ENCODE data around the gene CDC42BPB.

CDC42BPB gene

DNA sequence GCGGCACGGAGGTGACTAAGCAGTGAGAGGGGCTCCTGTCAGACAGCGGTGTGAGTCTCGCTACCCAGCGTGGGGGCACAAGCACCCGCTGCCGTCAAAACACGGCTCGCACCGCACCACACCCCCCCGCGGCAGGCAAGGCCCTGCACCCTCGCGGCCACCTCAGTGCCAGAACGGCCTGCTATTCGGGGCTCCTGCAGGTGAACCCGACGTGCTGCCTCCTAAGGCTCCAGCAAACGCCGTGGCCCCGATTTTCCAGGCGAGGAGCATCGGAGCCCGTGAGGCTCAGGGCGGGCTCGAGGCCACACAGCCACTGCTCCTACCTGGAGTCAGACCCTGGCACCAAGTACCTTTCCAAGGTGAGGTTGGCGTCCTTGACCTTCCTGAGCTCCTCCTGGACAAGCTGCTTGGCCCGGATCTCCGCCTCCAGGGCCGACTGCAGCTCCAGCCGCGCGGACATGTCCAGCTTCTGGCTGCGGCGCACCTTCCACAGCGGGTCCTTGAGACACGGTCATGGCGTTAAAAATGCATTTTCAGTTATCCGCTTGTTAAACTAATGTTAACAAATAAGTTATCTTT lies 93.1 kb downstream of the CDC42BPB start:
- no peak for DNase-seq

DNA sequence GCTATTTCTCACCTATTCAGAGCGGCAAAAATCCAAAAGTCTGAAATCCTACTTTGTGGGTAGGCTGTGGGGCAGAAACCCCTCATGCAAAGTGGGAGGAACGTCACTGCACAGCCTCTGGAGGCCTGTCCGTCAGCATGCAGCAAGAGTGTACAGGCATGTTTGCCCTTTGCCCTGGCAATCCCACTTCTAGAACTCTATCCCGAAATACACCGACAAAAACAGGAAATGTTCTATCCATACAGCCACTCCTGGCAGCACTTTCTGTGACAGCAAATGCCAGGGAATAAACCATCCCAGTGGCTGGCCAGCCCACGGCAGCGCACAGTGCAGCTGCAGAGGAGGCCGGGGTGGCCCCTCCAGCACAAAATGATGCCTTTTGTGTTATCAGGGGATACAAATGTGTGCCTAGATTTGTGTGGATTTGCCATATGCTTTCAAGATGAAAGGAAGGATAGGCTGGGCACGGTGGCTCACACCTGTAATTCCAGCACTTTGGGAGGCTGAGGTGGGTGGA lies 95.2 kb downstream of the CDC42BPB start:
- no peak for DNase-seq

DNA sequence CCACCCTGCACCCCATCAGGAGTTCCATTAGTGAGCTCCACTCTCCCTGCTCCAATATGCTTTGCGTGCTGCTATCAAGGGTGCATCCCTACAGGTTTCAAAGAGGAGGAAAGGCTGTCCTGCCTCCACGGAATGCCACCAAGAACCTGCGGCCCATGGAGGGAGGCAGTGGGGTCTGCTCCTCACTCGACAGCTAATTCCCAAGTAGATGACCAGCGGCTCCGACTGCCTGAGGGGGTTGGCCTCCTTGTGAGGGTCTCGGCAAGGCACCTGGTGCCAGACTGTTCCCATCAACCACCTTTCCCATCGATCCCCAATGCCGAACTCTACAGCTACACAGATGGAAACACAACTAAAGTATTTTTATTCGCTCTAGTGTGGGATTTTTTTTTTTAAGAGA lies 98.9 kb downstream of the CDC42BPB start:
- no peak for DNase-seq

DNA sequence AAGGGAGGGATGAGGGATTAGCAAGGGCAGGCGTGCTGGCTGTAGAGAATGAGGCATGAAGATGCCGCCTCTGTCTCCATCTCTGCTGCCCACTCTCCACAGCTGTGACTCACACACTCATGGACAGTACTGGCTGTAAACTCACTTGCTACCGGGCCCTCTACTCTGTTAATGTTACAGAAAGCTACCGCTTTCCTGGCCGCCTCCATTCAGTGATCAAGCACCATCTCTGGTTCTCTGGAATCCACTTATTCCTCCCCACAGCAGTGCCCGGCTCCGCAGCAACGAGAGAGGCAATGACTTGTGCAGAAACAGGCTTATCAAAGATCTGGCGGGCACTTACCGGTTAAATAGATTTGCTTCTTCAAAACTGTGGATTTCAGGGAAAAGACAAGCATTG lies 100.1 kb downstream of the CDC42BPB start:
- no peak for DNase-seq

DNA sequence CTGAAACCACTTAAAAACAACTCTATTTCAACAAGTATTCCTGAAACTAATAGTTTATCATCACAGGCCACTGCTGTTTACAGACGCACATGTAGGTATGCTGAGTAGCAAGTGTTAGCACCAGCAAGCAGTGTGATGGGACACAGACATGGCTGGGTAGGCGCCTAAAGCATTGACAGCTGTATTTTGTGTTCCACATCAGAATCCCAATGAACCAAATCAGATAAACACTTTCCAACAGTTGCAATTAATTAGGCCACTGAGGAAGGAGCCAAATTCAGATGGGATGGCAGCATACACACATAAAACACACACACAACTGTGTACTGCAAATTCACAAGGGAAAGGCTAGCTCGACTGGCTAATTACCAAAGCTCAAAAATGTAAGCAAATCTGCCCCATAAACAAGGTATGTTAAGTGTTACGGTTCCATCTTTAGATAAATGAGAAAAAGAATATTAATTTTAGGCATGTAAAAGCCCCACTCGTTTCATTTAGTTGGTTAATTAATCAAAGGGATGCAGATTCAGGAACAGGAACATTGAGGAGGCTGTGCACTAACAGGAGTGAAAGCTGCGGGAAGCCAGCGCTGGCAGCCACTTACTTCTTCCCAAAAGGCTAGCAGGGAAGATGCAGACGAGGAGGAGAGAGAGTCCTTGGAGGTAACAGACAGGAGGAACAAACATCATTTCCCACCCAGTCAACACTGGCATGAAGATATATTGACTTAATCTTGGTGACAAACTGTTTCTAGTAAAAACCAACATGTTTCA lies 101.5 kb downstream of the CDC42BPB start:
- DNase-seq = no peak

DNA sequence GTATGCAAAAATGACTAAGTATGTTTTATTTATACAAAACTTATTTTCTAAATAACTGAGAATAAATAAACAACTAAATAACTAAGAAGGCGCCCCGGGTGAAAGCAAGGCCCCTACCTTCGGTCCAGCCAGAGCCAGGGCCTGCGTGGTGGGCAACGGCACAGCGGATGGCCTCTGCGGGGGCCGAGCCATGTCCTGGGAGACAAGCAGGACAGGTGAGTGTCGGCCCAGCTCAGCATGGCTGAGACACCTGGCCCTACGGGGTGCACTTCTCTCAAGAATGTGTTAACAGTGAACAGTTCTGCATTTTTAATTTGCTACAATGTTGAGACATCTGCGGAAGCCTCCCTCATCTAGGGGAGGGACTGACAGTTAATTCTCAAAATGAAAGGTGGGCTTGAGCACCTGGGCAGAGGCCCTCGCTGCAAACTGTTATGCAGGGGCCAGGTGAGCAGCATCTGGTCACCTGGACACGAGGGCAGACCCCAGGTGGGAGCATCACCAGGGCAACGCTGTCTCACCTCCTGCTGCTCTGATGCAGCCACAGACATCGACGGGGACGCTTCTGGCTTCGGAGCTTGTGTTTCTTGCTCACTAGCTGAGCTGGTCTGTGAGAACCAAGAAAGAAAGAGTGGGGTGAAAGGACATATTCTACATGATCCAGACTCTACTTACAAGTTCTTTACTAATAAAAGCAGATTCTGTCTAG lies 103.1 kb downstream of the CDC42BPB start:
- no peak for DNase-seq

DNA sequence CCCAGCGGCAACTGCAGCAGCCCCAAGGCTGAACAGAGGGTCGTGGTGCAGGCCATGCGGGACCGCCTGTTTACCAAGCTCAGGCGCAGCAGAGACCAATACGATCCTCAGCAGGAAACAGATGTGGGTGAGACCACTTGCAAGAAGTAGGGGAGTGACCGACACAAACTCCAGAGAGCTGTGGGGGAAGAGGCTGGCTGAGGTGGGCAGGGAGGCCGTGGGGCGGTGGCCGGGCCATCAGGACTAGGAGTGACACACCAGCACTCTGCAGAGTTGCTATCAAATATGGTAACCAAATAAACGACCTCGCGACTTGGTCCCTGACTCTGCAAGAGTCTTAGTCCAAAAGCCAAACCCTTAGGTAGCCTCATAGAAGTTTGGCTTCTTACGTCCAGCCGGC lies 104.2 kb downstream of the CDC42BPB start:
- DNase-seq = no peak

DNA sequence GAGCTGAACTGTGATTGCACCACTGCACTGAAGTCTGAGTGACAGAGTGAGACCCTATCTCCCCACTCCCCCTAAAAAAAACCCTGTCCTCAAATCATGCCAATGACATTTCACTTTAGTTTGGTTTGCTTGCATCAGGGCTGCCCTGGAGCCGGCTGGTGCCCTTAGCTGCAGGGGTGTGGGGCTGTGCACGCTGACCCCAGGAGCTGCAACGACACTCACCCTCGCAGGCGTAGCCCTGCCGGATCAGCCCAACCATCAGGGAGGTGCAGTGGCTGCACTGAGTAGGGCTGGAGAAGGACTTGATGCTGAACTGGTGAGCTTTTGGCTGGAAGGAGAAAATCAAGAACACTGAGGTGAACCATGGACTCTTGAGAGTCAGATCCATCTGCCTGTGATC lies 105.1 kb downstream of the CDC42BPB start:
- DNase-seq = no peak

DNA sequence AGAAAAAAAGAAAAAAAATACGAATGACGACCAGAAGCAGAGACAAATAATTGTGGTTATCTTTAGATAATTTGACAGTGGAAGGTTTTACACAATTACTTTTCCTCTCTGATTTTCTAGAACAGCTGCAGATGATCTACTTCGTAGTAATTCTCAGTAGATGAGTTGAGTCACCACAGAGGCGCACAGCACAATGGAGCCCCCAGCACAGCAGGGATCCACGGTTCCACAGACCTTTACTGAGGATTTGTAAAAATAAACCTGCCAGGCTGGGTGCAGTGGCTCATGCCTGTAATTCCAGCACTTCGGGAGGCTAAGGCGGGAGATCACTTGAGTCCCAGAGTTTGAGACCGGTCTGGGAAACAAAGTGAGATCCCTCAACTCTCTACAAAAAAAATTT lies 105.5 kb downstream of the CDC42BPB start:
- no peak for DNase-seq

DNA sequence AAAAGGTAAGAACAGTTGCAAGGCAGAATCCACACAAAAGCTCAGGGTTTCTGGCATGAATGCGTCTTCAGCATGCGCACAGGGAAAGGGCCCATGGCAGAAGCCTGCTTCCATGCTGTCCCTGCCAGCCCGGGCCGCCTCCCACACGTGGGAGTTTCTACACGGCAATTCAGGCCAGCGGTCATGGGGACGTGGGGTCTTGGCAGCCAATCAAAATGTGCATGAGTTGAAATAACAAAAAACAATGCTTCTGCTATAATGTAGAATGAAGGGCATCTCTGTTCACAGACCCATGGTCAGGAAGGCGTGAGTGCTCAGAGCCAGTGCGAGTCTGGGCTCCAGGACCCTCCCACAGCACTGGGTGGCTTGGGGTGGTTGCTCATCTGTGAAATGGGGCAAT lies 106.3 kb downstream of the CDC42BPB start:
- DNase-seq = no peak

DNA sequence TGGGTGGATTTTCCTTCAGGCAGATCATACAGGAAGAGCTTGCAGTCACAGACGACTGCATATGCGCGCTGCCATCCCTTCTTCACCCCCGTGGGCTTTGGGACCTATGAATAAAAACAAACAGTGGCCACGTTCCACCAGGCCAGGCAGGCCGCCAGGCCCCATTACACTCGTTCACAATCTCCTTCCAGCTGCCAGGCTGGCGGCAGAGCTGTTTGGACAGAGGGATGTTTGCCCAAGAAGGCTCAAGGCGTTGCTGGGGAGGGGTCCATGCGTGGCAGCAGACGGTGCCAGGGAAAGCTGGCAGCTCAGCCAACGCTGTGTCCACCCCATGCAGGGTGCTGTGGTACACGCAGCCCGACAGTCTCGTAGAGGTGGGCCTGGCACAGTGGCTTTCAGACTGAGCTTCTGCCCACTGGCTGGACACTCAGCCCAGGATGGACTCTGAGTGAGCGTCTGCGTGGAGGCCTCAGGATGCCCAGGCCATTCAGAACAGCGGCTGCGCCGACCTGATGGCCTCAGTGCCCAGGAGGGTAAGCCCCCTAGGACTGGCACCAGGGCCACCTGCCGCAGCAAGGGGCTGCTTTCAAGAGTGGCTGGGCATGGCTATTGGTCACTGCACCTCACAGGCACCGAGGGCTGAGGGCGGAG lies 107.4 kb downstream of the CDC42BPB start:
- no peak for DNase-seq

DNA sequence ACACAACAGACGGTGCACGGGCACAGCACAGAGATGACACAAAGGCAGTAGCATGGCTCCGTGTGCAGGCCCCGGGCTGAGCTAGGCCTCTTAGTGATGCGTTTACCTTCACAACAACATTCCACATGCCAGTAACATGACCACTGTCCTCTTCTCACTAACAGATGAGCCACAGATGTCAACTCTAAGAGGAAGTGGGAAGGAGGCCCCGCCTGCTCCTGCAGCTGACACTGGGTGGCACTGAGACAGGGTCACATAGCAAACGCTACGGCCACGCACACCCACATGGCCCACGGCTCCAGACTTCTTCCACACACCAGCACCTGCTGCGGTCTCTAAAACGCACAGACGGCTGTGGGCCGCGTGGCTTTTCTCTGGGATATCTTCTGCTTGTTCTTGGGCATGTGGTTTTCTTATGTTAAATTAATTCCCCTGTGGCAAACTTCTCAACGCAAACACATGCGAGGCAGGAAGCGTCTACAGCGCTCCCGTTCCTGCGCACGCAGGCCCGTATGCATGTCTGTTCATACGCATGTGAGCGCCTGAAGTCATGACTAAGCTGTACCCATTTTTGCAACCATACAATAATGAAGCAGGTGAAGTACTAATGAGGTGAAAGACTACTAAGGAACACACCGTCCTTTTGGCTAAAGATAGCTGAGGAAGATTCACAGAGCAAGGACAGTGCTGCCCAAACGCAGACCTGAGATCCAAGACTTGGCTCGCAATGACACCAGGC lies 108.1 kb downstream of the CDC42BPB start:
- no peak for DNase-seq

DNA sequence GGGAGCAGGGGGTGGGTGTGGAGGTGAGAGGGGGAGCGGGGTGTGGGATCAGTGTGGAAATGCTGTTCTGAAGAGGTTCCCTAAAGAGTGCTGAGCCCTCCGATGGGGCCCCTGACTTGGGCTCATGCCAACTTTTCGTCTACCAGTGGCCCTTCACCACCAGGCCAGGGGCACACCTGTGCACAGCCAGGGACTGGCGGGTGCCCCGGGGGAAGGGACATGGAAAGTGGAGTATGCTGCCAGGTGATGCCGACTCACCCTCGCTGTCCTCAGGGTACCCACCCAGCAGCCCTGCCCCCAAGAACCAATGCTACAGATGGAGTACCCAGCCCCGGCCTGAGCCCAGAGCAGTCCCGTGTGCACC lies 108.7 kb downstream of the CDC42BPB start:
- no peak for DNase-seq

DNA sequence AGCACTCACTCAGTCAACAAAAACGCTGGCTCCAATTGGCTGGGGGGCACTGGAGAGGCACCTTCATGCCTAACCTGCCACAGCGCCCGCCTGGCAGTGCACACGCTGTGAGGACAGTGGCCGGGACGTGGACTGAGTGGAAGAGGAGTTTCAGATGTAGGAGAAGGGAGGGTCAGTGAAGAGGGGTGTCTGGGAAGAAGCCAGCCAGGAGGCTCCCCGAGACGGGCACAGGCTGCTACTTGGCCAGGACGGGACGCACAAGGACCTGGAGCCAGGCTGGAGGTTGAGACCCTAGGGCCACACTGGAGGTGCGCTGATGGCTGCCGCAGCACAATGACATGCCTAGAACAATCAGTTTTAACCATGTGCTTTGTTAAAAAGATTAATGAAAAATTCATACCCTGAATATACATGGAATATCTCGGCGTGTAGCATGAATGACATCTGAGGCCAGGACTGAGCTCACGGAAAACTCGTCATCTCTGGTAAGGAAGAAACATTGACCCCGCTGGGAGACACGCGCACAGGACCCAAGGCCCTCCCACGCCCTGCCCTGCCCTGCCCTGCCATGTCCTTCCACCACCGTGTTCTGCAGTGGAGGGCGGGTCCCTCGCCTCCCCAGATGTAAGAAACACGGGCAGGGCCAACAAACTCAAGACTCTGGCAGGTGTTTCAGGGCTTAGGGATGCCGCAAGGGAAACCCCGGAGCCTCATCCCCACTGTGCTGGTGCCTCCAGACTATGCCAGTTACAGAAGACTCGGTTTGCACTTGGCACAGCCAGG lies 109.8 kb downstream of the CDC42BPB start:
- DNase-seq = no peak

DNA sequence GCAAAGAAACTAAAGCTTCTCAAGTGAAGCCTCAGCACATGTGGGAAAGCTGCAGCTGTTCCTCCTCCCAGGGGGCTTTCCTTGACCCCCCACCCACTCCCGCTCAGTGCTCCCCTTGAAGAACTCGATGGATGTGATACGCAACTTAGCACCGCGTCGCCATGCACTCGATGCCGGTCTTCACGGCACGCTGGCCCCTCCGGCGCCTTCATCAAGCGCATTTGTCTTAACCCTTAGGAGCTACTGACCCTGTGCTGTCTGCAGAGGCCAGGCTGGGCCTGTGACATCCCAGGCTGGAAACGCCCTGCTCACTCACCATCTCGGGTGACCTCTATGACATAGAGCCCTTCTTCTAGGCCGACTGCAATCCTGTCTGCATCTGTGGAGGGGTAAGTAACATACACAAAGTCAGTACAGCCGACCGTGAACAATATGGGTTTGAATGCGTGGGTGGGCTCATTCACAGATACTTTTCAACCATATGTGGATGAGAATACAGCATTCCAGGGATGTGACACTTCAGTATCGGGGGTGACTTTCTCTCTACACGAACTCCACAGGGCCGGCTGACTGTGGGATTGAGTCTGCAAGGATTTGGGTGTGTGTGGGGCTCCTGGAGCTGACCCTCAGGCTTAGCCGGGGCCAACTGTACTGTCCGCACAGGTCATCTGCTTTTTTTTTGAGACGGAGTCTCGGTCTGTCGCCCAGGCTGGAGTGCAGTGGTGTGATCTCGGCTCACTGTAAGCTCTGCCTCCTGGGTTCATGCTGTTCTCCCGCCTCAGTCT lies 111.8 kb downstream of the CDC42BPB start:
- no peak for DNase-seq

DNA sequence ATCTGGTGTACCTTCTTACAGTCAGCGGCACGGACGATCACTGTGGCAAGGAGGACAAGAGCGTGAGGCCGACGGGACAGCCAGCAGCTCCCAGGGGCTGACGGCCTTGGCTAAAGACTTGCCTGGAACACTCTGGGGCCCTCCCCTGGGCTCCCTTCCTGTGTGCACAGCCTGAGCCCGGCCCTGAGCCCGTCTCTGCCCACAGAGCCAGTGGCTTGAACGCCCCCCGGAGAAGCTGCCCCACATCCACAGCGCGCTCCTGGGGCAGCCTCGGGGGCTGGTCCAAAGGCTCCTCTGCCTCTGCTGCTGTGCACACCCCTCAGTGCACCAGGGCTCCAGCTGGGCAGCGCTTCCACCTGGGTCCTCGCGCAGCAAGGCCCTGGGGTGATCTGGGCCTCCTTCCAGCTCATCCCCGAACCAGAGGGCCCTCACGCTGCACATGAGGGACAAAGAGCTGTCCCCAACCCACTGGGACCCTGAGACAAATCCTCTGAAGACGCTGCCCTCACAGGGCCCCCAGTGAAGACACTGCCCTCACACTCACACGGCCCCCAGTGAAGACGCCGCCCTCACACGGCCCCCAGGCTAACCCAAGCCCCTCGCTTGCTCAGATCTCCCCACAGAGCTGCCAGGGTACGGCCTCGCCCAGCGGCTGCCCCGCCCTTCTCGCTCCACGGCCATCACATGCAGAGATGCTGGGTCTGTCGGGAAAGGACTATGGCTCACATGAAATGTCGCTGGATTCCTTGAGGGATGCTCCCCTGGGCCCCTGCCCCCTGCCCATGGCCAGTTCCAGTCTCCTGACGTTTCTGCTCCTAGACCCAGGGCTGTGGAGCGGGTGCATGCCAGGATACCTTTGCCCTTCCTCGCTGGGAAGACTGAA lies 112.7 kb downstream of the CDC42BPB start:
- no peak for DNase-seq

DNA sequence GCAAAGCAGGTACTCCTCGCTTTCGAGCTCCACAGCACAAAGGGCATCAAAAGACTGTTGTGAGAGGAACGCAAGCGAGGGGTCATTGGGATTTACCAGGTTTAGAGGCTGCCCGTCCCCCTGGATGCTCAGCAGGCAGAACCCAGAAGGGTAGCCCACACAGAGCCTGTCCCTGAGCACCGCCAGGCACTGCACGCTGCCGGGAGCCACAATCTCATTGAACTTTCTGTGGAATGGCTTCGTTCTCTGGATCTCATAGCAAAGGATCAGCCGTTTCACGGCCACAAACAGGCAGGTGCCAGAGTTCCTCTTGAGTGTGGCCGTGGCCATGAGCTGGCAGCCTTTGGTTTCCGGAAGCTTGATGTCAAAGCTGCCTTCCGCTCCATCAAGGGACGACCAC lies 113.4 kb downstream of the CDC42BPB start:
- DNase-seq = no peak

DNA sequence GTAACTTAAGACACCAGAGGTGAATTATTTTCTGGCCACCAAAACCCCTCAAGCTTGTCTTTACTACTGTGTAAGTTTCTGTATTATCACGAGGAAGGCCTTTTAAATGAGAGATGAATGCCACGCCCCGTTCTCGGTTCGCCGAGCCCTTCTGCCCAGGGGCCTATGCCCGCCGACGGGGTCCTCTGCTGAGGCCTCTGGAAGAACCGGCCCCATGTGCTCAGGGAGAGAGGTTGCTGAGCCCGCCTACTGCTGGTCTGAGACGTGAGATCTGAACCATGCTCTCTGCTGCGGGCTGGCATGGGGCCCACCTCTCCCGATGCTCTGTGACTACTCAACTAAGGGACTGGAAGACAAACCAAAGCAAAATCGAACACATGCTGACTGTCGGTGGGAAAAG lies 113.9 kb downstream of the CDC42BPB start:
- DNase-seq = no peak

DNA sequence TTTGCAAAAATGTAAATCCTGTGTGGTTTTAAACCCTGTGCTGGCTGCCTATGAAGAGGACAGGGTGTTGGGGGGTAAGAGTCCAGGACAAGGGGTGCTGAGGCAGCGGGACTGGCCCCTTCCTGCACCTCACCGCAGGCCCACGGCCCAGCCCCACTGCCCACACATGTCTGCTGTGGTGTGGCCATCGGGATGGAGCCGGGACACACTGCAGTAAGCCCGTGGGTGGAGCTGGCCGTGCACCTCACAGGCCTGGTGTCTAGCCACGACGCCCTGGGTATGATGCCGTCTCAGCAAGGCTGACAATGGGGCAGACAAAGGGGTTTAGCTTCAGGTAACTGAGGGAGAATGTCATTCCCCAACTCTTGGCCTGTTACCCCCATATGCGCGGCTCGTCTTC lies 115.3 kb downstream of the CDC42BPB start:
- DNase-seq = no peak

DNA sequence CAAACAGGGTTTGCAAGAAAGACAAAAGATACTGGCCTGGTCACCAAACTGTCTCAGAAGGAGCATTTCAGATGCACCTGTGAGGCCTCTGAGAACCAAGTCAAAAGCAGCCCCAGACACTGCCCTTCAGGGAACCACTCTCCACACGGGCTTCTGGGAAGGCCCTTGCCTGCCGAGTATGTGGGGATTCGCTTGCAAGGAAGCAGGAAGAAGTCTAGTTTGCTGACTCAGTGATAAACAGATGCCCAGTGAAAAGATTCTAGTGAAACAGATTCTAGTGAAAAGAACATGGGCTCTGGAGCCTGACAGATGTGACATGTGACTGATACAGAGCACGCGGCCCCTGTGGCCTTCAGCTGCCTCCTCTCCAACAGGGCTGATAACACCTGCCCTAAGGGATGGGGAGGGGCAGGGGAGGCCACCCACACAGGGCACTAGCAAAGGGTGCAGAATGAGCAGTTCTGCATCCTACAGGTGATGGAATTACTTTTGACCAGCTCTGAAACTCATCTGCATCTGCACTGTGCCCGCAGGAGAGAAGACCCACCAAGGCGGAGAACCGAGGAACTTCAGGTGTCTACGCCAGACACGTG lies 115.8 kb downstream of the CDC42BPB start:
- no peak for DNase-seq
